ENCODE data around the gene ATXN7L1. TPM values are rescaled to one million over a fixed set of nuclear protein-coding genes. Genes with fewer than 3 reads are reported as not detected.

The ATXN7L1 gene
- total RNA-seq, 1 donor from 2014 or later = 20.6 TPM

DNA sequence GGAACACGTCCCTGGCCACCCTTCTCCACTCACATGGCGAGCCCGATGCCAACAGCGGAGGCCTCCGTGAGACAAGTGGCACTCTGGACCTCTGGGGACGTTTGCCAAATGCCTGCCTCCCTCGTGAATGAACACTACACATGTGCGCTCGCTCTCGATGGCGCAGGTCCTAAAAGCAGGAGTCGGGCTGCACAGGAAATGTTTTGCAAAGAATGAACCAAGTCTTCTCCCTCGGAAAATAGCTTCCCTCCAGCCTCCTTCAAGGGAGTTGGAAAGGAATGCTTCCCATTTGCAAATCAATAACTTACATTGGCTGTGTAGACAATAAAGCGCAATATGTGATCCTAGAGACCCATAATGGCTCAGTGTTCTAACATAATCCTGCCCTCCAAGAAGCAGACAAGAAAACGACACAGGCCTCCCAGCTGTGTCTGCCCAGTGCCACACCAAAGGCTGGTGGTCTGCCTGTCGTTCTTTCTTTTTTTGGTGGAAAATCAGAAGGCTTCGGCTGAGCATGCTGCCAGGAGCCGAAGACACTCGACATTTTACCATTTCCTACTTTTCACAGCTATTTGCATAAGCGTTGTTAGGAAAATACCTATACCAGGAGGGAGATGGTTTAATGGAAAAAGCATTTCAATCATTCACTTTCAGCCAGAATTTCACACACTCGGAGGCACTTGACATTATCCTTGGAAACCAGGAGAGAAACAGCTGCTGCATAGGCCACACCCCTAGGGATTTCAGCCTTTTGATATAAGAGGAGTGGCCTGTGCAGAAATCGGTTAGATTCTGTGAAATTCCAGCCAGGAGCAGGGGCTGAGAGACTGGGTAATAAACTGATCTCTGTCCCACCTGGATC is 38.4 kb downstream of the ATXN7L1 start:
- Mint-ChIP-seq H3K4me1 (ENCODE audit: low read depth, unreplicated experiment) (peaks cover 58% of the 10 kb centered on the region), H3K36me3 (ENCODE audit: unreplicated experiment) (no peaks in the 10 kb centered on the region), H3K4me3 (ENCODE audit: unreplicated experiment) (peak overlapping the region; percentile 9), H3K27me3 (ENCODE audit: unreplicated experiment) (peaks cover 4% of the 10 kb centered on the region), H3K9me3 (ENCODE audit: unreplicated experiment) (peaks cover 5% of the 10 kb centered on the region), H3K27ac (ENCODE audit: unreplicated experiment) (peak overlapping the region; percentile 80)
- DNase-seq = no peak
- no peak for TF ChIP-seq CTCF (IDR thresholded peaks at IDR 0.05; ENCODE audit: partially characterized antibody, unreplicated experiment)

GRCh38 chr7:105835441-105835840 is 41.0 kb downstream of the ATXN7L1 start:
- H3K27ac Mint-ChIP-seq (ENCODE audit: unreplicated experiment) = no peak overlapping the region
- H3K4me3 Mint-ChIP-seq (ENCODE audit: unreplicated experiment) = peak overlapping the region; percentile 48
- no peaks in the 10 kb centered on the region for H3K36me3 Mint-ChIP-seq (ENCODE audit: unreplicated experiment)
- DNase-seq = no peak
- peaks cover 7% of the 10 kb centered on the region for H3K27me3 Mint-ChIP-seq (ENCODE audit: unreplicated experiment)
- H3K9me3 Mint-ChIP-seq (ENCODE audit: unreplicated experiment) = peaks cover 5% of the 10 kb centered on the region
- TF ChIP-seq CTCF (IDR thresholded peaks at IDR 0.05; ENCODE audit: partially characterized antibody, unreplicated experiment) = no peak
- H3K4me1 Mint-ChIP-seq (ENCODE audit: low read depth, unreplicated experiment) = peaks cover 73% of the 10 kb centered on the region

DNA sequence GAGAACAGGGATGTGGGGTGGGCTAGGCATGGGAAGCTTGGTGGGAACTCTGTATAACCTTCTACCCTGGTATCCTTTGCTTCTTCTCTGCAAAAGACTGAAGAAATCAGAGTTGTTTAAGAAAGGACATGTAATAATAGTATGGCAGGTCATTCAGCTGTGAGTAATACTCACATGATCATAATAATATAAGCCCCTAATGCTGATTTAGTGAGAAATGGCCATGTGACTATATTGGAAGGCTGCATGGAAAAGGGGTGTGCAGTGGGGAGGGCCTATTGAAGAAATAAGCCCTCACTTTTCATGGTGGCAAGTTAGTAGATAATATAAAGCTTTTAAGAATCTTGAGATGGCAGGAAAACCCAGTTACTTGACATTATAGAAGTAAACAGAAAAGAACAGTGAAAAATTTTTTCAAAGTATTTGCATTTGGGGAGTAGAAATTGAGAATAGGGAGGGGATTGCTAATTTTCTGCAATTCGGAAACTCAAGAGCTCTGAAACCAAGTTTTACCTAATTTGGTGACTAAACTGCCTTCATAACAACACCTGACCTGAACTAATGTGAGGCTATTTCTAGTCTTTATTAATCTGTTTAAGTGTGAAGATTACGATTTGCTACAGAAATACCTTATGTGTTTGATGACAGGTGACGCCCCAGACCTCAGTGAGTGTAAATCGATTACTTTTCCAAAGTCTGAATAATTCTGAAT is 44.4 kb downstream of the ATXN7L1 start:
- Mint-ChIP-seq H3K27ac (ENCODE audit: unreplicated experiment) (no peak overlapping the region), H3K9me3 (ENCODE audit: unreplicated experiment) (peaks cover 5% of the 10 kb centered on the region), H3K4me3 (ENCODE audit: unreplicated experiment) (no peak overlapping the region), H3K4me1 (ENCODE audit: low read depth, unreplicated experiment) (peaks cover 48% of the 10 kb centered on the region), H3K27me3 (ENCODE audit: unreplicated experiment) (peaks cover 7% of the 10 kb centered on the region), H3K36me3 (ENCODE audit: unreplicated experiment) (no peaks in the 10 kb centered on the region)
- no peak for TF ChIP-seq CTCF (IDR thresholded peaks at IDR 0.05; ENCODE audit: partially characterized antibody, unreplicated experiment)
- no peak for DNase-seq

GRCh38 chr7:105831302-105831620 is 45.1 kb downstream of the ATXN7L1 start:
- H3K27me3 Mint-ChIP-seq (ENCODE audit: unreplicated experiment) = peaks cover 4% of the 10 kb centered on the region
- DNase-seq = no peak
- H3K4me3 Mint-ChIP-seq (ENCODE audit: unreplicated experiment) = no peak overlapping the region
- H3K36me3 Mint-ChIP-seq (ENCODE audit: unreplicated experiment) = no peaks in the 10 kb centered on the region
- no peak for TF ChIP-seq CTCF (IDR thresholded peaks at IDR 0.05; ENCODE audit: partially characterized antibody, unreplicated experiment)
- peaks cover 43% of the 10 kb centered on the region for H3K4me1 Mint-ChIP-seq (ENCODE audit: low read depth, unreplicated experiment)
- H3K9me3 Mint-ChIP-seq (ENCODE audit: unreplicated experiment) = peaks cover 4% of the 10 kb centered on the region
- H3K27ac Mint-ChIP-seq (ENCODE audit: unreplicated experiment) = no peak overlapping the region
